Measurements from ENCODE around the gene SHOC2. TPM values are rescaled to one million over a fixed set of nuclear protein-coding genes. Genes with fewer than 3 reads are reported as not detected.

The SHOC2 gene
- total RNA-seq, 2 experiments from 2014 or later, result 40.0 to 43.2 TPM

- Mint-ChIP-seq H3K4me1 (ENCODE audit: low read depth) (no peaks in the 10 kb centered on the region), H3K9me3 (ENCODE audit: insufficient read depth) (no peaks in the 10 kb centered on the region), H3K27ac (no peak overlapping the region), H3K36me3 (ENCODE audit: low read depth) (peaks cover 16% of the 10 kb centered on the region), H3K27me3 (ENCODE audit: low read depth) (no peaks in the 10 kb centered on the region), H3K4me3 (no peak overlapping the region)
- POLR2A ChIA-PET, result no interaction called here
- CTCF ChIA-PET, result interaction anchor here (0.8 kb wide), 1 partner anchor 14 kb away, joined by 3 read pairs; no protein-coding TSS in a partner anchor
- ATAC-seq, result no peak
- DNase-seq, result no peak
These were observed 38.2 kb downstream of the SHOC2 start for GRCh38 chr10:110957606-110958005.

- Mint-ChIP-seq H3K4me1 (ENCODE audit: low read depth) (peaks cover 3% of the 10 kb centered on the region), H3K4me3 (no peak overlapping the region), H3K27ac (no peak overlapping the region), H3K36me3 (ENCODE audit: low read depth) (peaks cover 16% of the 10 kb centered on the region), H3K27me3 (ENCODE audit: low read depth) (no peaks in the 10 kb centered on the region), H3K9me3 (ENCODE audit: insufficient read depth) (no peaks in the 10 kb centered on the region)
- DNase-seq (no peak), ATAC-seq (no peak)
- POLR2A ChIA-PET, result no interaction called here
- CTCF ChIA-PET, result no interaction called here
These were observed 40.3 kb downstream of the SHOC2 start for GRCh38 chr10:110959379-110960332.

- DNase-seq, result no peak
- no peak overlapping the region for H3K27ac Mint-ChIP-seq
- ChIA-PET POLR2A (interaction anchor here (0.6 kb wide), 1 partner anchor 15 kb away, joined by 6 read pairs; no protein-coding TSS in a partner anchor), CTCF (no interaction called here)
- no peak overlapping the region for H3K4me3 Mint-ChIP-seq
- peaks cover 3% of the 10 kb centered on the region for H3K4me1 Mint-ChIP-seq (ENCODE audit: low read depth)
- H3K9me3 Mint-ChIP-seq (ENCODE audit: insufficient read depth), result no peaks in the 10 kb centered on the region
- peaks cover 14% of the 10 kb centered on the region for H3K36me3 Mint-ChIP-seq (ENCODE audit: low read depth)
- no peaks in the 10 kb centered on the region for H3K27me3 Mint-ChIP-seq (ENCODE audit: low read depth)
- no peak for ATAC-seq
These were observed 40.9 kb downstream of the SHOC2 start for GRCh38 chr10:110960333-110960712.

GRCh38 chr10:110962443-110962842, 43.0 kb downstream of the SHOC2 start:
- ATAC-seq (no peak), DNase-seq (no peak)
- H3K36me3 Mint-ChIP-seq (ENCODE audit: low read depth), result peaks cover 13% of the 10 kb centered on the region
- ChIA-PET POLR2A (interaction anchor here (0.9 kb wide), 1 partner anchor 648 kb away, joined by 3 read pairs; no protein-coding TSS in a partner anchor), CTCF (interaction anchor here (1.2 kb wide), 1 partner anchor 114 kb away, joined by 3 read pairs; no protein-coding TSS in a partner anchor)
- no peak overlapping the region for H3K27ac Mint-ChIP-seq
- peaks cover 3% of the 10 kb centered on the region for H3K4me1 Mint-ChIP-seq (ENCODE audit: low read depth)
- no peaks in the 10 kb centered on the region for H3K27me3 Mint-ChIP-seq (ENCODE audit: low read depth)
- H3K9me3 Mint-ChIP-seq (ENCODE audit: insufficient read depth), result no peaks in the 10 kb centered on the region
- no peak overlapping the region for H3K4me3 Mint-ChIP-seq

- H3K9me3 Mint-ChIP-seq (ENCODE audit: insufficient read depth), result no peaks in the 10 kb centered on the region
- H3K4me1 Mint-ChIP-seq (ENCODE audit: low read depth), result peaks cover 3% of the 10 kb centered on the region
- ATAC-seq (no peak), DNase-seq (no peak)
- H3K27me3 Mint-ChIP-seq (ENCODE audit: low read depth), result no peaks in the 10 kb centered on the region
- ChIA-PET POLR2A (no interaction called here), CTCF (interaction anchor here (0.6 to 1.2 kb wide), 2 partner anchors 46 to 113 kb away, joined by 3 read pairs; no protein-coding TSS in a partner anchor)
- H3K36me3 Mint-ChIP-seq (ENCODE audit: low read depth), result peaks cover 13% of the 10 kb centered on the region
- H3K4me3 Mint-ChIP-seq, result no peak overlapping the region
- H3K27ac Mint-ChIP-seq, result no peak overlapping the region
These were observed 43.8 kb downstream of the SHOC2 start for GRCh38 chr10:110963162-110963561.

- Mint-ChIP-seq H3K36me3 (ENCODE audit: low read depth) (peaks cover 12% of the 10 kb centered on the region), H3K27ac (no peak overlapping the region), H3K27me3 (ENCODE audit: low read depth) (no peaks in the 10 kb centered on the region), H3K4me1 (ENCODE audit: low read depth) (peaks cover 3% of the 10 kb centered on the region), H3K4me3 (no peak overlapping the region), H3K9me3 (ENCODE audit: insufficient read depth) (no peaks in the 10 kb centered on the region)
- POLR2A ChIA-PET, result no interaction called here
- no peak for ATAC-seq
- CTCF ChIA-PET, result no interaction called here
- no peak for DNase-seq
These were observed 45.3 kb downstream of the SHOC2 start for GRCh38 chr10:110964681-110965080.

- no peak for DNase-seq
- POLR2A ChIA-PET, result no interaction called here
- Mint-ChIP-seq H3K36me3 (ENCODE audit: low read depth) (peaks cover 12% of the 10 kb centered on the region), H3K27me3 (ENCODE audit: low read depth) (no peaks in the 10 kb centered on the region), H3K4me3 (no peak overlapping the region), H3K9me3 (ENCODE audit: insufficient read depth) (no peaks in the 10 kb centered on the region), H3K4me1 (ENCODE audit: low read depth) (peaks cover 3% of the 10 kb centered on the region), H3K27ac (no peak overlapping the region)
- CTCF ChIA-PET, result interaction anchor here (1.5 kb wide), 1 partner anchor 219 kb away, joined by 4 read pairs; no protein-coding TSS in a partner anchor
- no peak for ATAC-seq
These were observed 45.8 kb downstream of the SHOC2 start for GRCh38 chr10:110965216-110965615.

GRCh38 chr10:110966146-110966545, 46.7 kb downstream of the SHOC2 start:
- H3K9me3 Mint-ChIP-seq (ENCODE audit: insufficient read depth), result no peaks in the 10 kb centered on the region
- peaks cover 5% of the 10 kb centered on the region for H3K4me1 Mint-ChIP-seq (ENCODE audit: low read depth)
- H3K4me3 Mint-ChIP-seq, result no peak overlapping the region
- H3K27me3 Mint-ChIP-seq (ENCODE audit: low read depth), result no peaks in the 10 kb centered on the region
- DNase-seq (no peak), ATAC-seq (no peak)
- H3K36me3 Mint-ChIP-seq (ENCODE audit: low read depth), result peaks cover 17% of the 10 kb centered on the region
- POLR2A ChIA-PET, result no interaction called here
- CTCF ChIA-PET, result interaction anchor here (1.4 to 1.5 kb wide), 2 partner anchors 13 to 220 kb away, joined by 4 read pairs; no protein-coding TSS in a partner anchor
- no peak overlapping the region for H3K27ac Mint-ChIP-seq

- Mint-ChIP-seq H3K36me3 (ENCODE audit: low read depth) (peaks cover 17% of the 10 kb centered on the region), H3K9me3 (ENCODE audit: insufficient read depth) (no peaks in the 10 kb centered on the region), H3K27me3 (ENCODE audit: low read depth) (no peaks in the 10 kb centered on the region), H3K4me3 (no peak overlapping the region), H3K4me1 (ENCODE audit: low read depth) (peaks cover 5% of the 10 kb centered on the region), H3K27ac (no peak overlapping the region)
- ATAC-seq, result no peak
- ChIA-PET POLR2A (no interaction called here), CTCF (interaction anchor here (1.4 kb wide), 1 partner anchor 12 kb away, joined by 4 read pairs; no protein-coding TSS in a partner anchor)
- DNase-seq, result no peak
These were observed 47.7 kb downstream of the SHOC2 start for GRCh38 chr10:110967009-110967630.

GRCh38 chr10:110967645-110968044, 48.2 kb downstream of the SHOC2 start:
- Mint-ChIP-seq H3K27ac (no peak overlapping the region), H3K27me3 (ENCODE audit: low read depth) (no peaks in the 10 kb centered on the region), H3K36me3 (ENCODE audit: low read depth) (peaks cover 20% of the 10 kb centered on the region), H3K4me1 (ENCODE audit: low read depth) (peaks cover 5% of the 10 kb centered on the region), H3K9me3 (ENCODE audit: insufficient read depth) (no peaks in the 10 kb centered on the region), H3K4me3 (no peak overlapping the region)
- POLR2A ChIA-PET, result no interaction called here
- ATAC-seq (no peak), DNase-seq (no peak)
- CTCF ChIA-PET, result no interaction called here

- H3K36me3 Mint-ChIP-seq (ENCODE audit: low read depth), result peaks cover 20% of the 10 kb centered on the region
- CTCF ChIA-PET, result no interaction called here
These were observed 49.8 kb downstream of the SHOC2 start for GRCh38 chr10:110969183-110969582.

GRCh38 chr10:110971638-110972037, 52.2 kb downstream of the SHOC2 start:
- DNase-seq, result no peak
- Mint-ChIP-seq H3K27ac (no peak overlapping the region), H3K27me3 (ENCODE audit: low read depth) (no peaks in the 10 kb centered on the region), H3K36me3 (ENCODE audit: low read depth) (peaks cover 17% of the 10 kb centered on the region), H3K4me1 (ENCODE audit: low read depth) (peaks cover 2% of the 10 kb centered on the region), H3K4me3 (no peak overlapping the region), H3K9me3 (ENCODE audit: insufficient read depth) (no peaks in the 10 kb centered on the region)
- no peak for ATAC-seq
- CTCF ChIA-PET, result no interaction called here
- POLR2A ChIA-PET, result no interaction called here

More at GRCh38 chr10:110969183-110969582, 49.8 kb downstream of the SHOC2 start:
- DNase-seq (no peak), ATAC-seq (no peak)
- POLR2A ChIA-PET, result interaction anchor here (0.6 kb wide), 1 partner anchor 183 kb away, joined by 3 read pairs; no protein-coding TSS in a partner anchor
- no peaks in the 10 kb centered on the region for H3K9me3 Mint-ChIP-seq (ENCODE audit: insufficient read depth)
- no peak overlapping the region for H3K4me3 Mint-ChIP-seq
- H3K27ac Mint-ChIP-seq, result no peak overlapping the region
- H3K27me3 Mint-ChIP-seq (ENCODE audit: low read depth), result no peaks in the 10 kb centered on the region
- H3K4me1 Mint-ChIP-seq (ENCODE audit: low read depth), result peaks cover 5% of the 10 kb centered on the region

Measured in activated CD8-positive, alpha-beta T cell treated with anti-CD3 and anti-CD28 coated beads, Interleukin-2, amount 10 ng/mL, durations not matched to agents 7 days and 5 days (primary cell).